Lower leg skin (tissue), 4 donors: ENCODE data around the gene KIAA0040. TPM values are rescaled to one million over a fixed set of nuclear protein-coding genes. Genes with fewer than 3 reads are reported as not detected.

Source experiments
- DNase-seq, 2 donors: peaks; one replicate each; pipeline ENCODE4 v3.0.0-alpha.2; 2019; ENCODE audit warnings: low spot score in 2 of 2
- H3K4me3 ChIP-seq: fragments of 200-600 bp; sonication (generic); 2 replicates; pipeline ENCODE4 v1.5.1; 2017; ENCODE audit warnings: mild to moderate bottlenecking, low read depth; ENCODE audit not compliant: poor library complexity, severe bottlenecking
- POLR2A ChIP-seq, 2 donors: fragments of 450-650 bp; IDR thresholded peaks; one replicate each; pipeline ENCODE4 v1.6.1; 2016 to 2017; ENCODE audit warnings: antibody characterized with exemption in 2 of 2, mild to moderate bottlenecking in 1 of 2, moderate library complexity in 1 of 2
- WGBS, 2 donors: methylation state at CpG; one replicate each; pipeline ENCODE4 v1.1.5; 2018; 5-methylcytosine and 5-hydroxymethylcytosine counted together
- intact Hi-C: fragments of 100-400 bp; cut with DNase I; formaldehyde crosslinking; loops from one replicate; pipeline ENCODE4 v1.15.0; 2023; ENCODE audit warnings: low total_unique reads
- total RNA-seq, 4 donors: library from RNA; depleted of rRNA; stranded (reverse); fragments of >200 nt; gene quantifications; one replicate each; pipeline ENCODE4 v1.1.0, GENCODE V29; 2016
- TF ChIP-seq, protein P1 (sequence below), 3 donors: fragments of 450-650 bp; IDR thresholded peaks; one replicate each; pipeline ENCODE4 v1.5.1; 2016; ENCODE audit warnings: antibody characterized with exemption in 3 of 3, mild to moderate bottlenecking in 3 of 3, moderate library complexity in 2 of 3

KIAA0040 gene
- total RNA-seq, 4 donors from 2014 or later, result 12.3 to 16.3 (median 15.0) TPM

DNA sequence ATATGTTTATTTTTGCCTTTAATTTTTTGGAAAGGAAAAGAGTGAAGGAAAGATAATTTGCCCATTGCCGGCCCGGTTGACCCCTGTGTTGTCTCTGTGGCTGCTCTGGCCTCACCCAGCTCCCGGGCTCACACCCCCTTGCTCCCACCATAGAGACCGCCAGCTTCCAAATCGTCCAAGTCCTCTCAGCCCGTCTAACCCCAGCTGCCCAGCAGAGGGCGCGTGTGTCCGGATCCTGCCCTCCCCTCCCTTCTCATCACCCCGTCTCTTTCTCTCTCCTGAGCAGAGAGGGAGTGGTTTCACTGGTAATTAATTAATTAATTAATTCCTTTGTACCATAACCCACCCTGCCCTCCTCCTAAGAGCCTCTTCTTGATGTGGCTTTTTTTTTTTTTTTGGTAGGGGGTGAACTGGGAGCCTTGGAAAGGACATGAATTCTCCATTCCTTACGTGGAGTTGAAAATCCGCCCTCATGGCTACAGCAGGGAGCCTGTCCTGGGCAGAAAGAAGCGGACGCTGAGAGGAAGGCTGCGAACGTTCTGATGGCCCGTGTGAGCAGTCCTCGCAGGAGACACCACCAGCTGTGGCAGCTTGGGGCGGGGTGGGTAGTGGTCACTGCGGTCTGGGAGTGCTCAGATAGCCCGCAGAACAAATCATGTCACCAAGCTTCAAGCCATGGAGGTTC lies 45.9 kb downstream of the KIAA0040 start:
- DNase-seq, result peak; percentile 40 to 93
- WGBS, 2 donors, result 37 to 38% methylated on average over 21 of the region's 21 CpGs
- intact Hi-C loops, result no loop called here
- TF ChIP-seq, protein P1, sequence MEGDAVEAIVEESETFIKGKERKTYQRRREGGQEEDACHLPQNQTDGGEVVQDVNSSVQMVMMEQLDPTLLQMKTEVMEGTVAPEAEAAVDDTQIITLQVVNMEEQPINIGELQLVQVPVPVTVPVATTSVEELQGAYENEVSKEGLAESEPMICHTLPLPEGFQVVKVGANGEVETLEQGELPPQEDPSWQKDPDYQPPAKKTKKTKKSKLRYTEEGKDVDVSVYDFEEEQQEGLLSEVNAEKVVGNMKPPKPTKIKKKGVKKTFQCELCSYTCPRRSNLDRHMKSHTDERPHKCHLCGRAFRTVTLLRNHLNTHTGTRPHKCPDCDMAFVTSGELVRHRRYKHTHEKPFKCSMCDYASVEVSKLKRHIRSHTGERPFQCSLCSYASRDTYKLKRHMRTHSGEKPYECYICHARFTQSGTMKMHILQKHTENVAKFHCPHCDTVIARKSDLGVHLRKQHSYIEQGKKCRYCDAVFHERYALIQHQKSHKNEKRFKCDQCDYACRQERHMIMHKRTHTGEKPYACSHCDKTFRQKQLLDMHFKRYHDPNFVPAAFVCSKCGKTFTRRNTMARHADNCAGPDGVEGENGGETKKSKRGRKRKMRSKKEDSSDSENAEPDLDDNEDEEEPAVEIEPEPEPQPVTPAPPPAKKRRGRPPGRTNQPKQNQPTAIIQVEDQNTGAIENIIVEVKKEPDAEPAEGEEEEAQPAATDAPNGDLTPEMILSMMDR (IDR thresholded peaks at IDR 0.05), result no peak
- no peak for TF ChIP-seq POLR2A (IDR thresholded peaks at IDR 0.05)
- H3K4me3 ChIP-seq, result no peak overlapping the region

DNA sequence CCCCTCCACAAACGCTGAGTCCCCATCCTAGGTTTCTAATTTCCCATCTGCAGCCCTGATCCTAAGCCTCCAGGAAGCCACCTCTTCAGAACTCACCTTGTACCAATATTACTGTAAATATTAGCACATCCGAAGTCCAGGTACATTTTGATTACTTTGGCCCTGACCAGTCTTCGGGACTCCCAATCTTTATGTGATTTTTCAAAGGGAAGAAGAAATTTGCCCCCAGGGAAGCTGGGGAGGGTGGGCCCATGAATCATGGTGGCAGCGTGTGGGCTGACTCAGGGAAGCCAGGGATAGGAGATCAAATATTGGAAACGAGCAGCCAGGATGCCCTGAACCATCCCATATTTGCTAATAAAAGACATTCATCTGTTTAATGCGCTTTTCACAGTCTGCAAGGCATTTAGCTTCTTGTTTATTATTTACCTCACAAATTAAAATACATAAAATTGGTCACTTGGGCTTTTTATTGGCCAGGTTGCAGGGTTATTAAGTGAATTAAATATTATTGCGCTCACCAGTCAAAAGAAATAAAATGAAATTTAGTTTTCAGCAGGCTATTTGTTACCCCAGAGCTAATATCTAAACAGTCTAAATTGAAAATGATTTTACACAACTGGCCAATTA lies 46.6 kb downstream of the KIAA0040 start:
- 54 to 58% methylated on average over 6 of the region's 7 CpGs for WGBS, 2 donors
- no peak for DNase-seq
- TF ChIP-seq, protein P1 (IDR thresholded peaks at IDR 0.05), result no peak
- no peak for TF ChIP-seq POLR2A (IDR thresholded peaks at IDR 0.05)
- no peak overlapping the region for H3K4me3 ChIP-seq
- intact Hi-C loops, result no loop called here

GRCh38 chr1:175138579-175138978 lies 54.0 kb downstream of the KIAA0040 start:
- no peak for DNase-seq
- TF ChIP-seq, protein P1 (IDR thresholded peaks at IDR 0.05), result no peak
- TF ChIP-seq POLR2A (IDR thresholded peaks at IDR 0.05), result no peak
- intact Hi-C loops, result no loop called here
- 49 to 88% methylated on average over 2 of the region's 2 CpGs for WGBS, 2 donors
- no peak overlapping the region for H3K4me3 ChIP-seq

GRCh38 chr1:175137369-175137768 lies 55.2 kb downstream of the KIAA0040 start:
- 67 to 71% methylated on average over 1 of the region's 1 CpG for WGBS, 2 donors
- H3K4me3 ChIP-seq, result no peak overlapping the region
- intact Hi-C loops, result no loop called here
- no peak for DNase-seq
- TF ChIP-seq, protein P1 (IDR thresholded peaks at IDR 0.05), result no peak

GRCh38 chr1:175136246-175136645 lies 56.3 kb downstream of the KIAA0040 start:
- TF ChIP-seq, protein P1 (IDR thresholded peaks at IDR 0.05), result no peak
- TF ChIP-seq POLR2A (IDR thresholded peaks at IDR 0.05), result no peak
- 71 to 76% methylated on average over 3 of the region's 3 CpGs for WGBS, 2 donors
- no peak overlapping the region for H3K4me3 ChIP-seq
- intact Hi-C loops, result no loop called here
- DNase-seq, result no peak
